MCF 10A (cell line): ENCODE measurements around the gene CALML3. TPM values are rescaled to one million over a fixed set of nuclear protein-coding genes. Genes with fewer than 3 reads are reported as not detected.

Source experiments
- BruUV-seq: library from RNA; stranded (reverse); fragments of 400-500 nt; replicated peaks from 2 replicates; lab custom pipeline; 2021; lab: Mats Ljungman, UMichigan
- CTCF ChIA-PET: fragments of 300-600 bp; sonication (Branson Sonifier 250); formaldehyde crosslinking; extraction: SDS; loops from one replicate; lab custom pipeline; 2021; ENCODE audit warnings: antibody characterized with exemption, inconsistent platforms; lab: Yijun Ruan, JAX
- POLR2A ChIA-PET: fragments of 300-600, 350-650 bp; sonication (Branson Sonifier 250); formaldehyde crosslinking; extraction: SDS; loops from one replicate; lab custom pipeline; 2020; ENCODE audit warnings: antibody characterized with exemption, inconsistent platforms; lab: Yijun Ruan, JAX
- DNase-seq: peaks from one replicate; pipeline ENCODE4 v3.0.0-alpha.2; 2018; ENCODE audit not compliant: unreplicated experiment
- H3K27ac Mint-ChIP-seq: one replicate; pipeline ENCODE4 v1.8.0; 2022; ENCODE audit warnings: mild to moderate bottlenecking, low read depth, mixed read lengths; ENCODE audit not compliant: unreplicated experiment
- H3K27me3 Mint-ChIP-seq: one replicate; pipeline ENCODE4 v1.8.0; 2022; ENCODE audit warnings: mixed read lengths; ENCODE audit not compliant: insufficient read depth, unreplicated experiment
- H3K36me3 Mint-ChIP-seq: one replicate; pipeline ENCODE4 v1.8.0; 2022; ENCODE audit warnings: mild to moderate bottlenecking, moderate library complexity, mixed read lengths; ENCODE audit not compliant: insufficient read depth, unreplicated experiment
- H3K4me1 Mint-ChIP-seq: one replicate; pipeline ENCODE4 v1.8.0; 2022; ENCODE audit warnings: mixed read lengths; ENCODE audit not compliant: insufficient read depth, unreplicated experiment
- H3K4me3 Mint-ChIP-seq: one replicate; pipeline ENCODE4 v1.8.0; 2022; ENCODE audit warnings: mild to moderate bottlenecking, moderate library complexity, mixed read lengths; ENCODE audit not compliant: unreplicated experiment
- H3K9me3 Mint-ChIP-seq: one replicate; pipeline ENCODE4 v1.8.0; 2022; ENCODE audit warnings: mixed read lengths; ENCODE audit not compliant: unreplicated experiment
- intact Hi-C: fragments of 100-400 bp; cut with micrococcal nuclease; formaldehyde crosslinking; loops from 2 replicates; pipeline ENCODE4 v1.14.1; 2022
- total RNA-seq: library from RNA; stranded (reverse); gene quantifications from 2 replicates; pipeline ENCODE4 v1.2.3, GENCODE V29; 2022
- TF ChIP-seq, protein P1 (sequence below): fragments of 200-600 bp; IDR thresholded peaks from one replicate; pipeline ENCODE4 v1.8.0; 2022; ENCODE audit warnings: antibody characterized with exemption, mild to moderate bottlenecking; ENCODE audit not compliant: unreplicated experiment

Gene CALML3
- total RNA-seq, 1 experiment from 2014 or later: 0.75 TPM

DNA sequence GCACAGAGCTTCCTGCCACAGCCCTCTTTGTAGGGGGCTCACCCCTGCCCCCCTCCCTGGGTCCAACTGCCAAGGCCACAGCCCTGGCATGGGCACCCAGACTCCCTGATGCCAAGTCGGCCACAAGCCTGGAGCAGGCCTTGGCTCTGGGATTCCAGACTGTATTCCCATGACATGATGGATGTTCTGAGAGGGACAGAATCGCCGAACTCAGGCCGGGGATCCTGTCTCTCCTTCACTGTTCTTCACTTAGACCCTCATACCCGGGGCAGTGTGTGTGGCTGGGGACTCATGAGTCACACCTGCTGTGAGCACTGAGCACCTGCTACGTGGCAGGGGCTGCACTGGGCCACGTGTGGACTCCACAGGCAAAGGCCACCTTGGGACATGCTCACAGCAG lies 33.3 kb upstream of the CALML3 start:
- no peak for DNase-seq
- intact Hi-C loops: no loop called here
- Mint-ChIP-seq H3K4me1 (peaks cover 14% of the 10 kb centered on the region), H3K27me3 (no peaks in the 10 kb centered on the region), H3K27ac (no peak overlapping the region), H3K4me3 (no peak overlapping the region), H3K9me3 (no peaks in the 10 kb centered on the region), H3K36me3 (peaks cover 9% of the 10 kb centered on the region)
- TF ChIP-seq, protein P1, sequence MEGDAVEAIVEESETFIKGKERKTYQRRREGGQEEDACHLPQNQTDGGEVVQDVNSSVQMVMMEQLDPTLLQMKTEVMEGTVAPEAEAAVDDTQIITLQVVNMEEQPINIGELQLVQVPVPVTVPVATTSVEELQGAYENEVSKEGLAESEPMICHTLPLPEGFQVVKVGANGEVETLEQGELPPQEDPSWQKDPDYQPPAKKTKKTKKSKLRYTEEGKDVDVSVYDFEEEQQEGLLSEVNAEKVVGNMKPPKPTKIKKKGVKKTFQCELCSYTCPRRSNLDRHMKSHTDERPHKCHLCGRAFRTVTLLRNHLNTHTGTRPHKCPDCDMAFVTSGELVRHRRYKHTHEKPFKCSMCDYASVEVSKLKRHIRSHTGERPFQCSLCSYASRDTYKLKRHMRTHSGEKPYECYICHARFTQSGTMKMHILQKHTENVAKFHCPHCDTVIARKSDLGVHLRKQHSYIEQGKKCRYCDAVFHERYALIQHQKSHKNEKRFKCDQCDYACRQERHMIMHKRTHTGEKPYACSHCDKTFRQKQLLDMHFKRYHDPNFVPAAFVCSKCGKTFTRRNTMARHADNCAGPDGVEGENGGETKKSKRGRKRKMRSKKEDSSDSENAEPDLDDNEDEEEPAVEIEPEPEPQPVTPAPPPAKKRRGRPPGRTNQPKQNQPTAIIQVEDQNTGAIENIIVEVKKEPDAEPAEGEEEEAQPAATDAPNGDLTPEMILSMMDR: no peak
- ChIA-PET POLR2A (interaction anchor here (3.6 kb wide), 1 partner anchor 118 kb away, joined by 14 read pairs; no protein-coding TSS in a partner anchor), CTCF (no interaction called here)
- BruUV-seq: no TSS peak

DNA sequence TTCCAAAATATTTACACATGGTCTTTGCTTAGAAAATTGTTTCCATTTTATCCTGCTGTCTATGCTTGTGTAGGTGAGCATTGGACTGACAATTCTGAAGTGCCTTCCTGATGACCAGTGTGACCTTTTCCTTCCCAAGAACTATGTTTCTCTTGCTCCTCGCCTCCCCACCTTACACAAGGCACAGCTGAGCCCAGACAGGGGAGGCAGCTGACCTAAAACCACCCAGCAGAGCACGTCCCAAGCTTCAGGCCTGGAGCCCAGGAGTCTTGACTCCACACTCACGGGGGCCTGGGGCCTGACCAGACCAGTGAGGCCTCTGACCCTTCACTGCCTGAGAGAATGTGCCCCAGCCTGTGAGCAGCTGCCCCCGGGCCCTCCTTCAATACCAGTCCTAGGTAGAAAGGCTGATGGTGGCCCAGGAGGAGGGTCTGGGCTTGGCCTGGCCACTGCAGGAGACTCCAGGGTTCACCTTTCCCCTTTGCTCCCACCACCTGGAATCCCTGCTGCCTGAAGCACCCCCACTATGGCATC lies 32.4 kb upstream of the CALML3 start:
- intact Hi-C loops: no loop called here
- CTCF ChIA-PET: interaction anchor here (0.6 to 1.0 kb wide), 2 partner anchors 130 to 618 kb away, joined by 3 to 4 read pairs; no protein-coding TSS in a partner anchor
- H3K4me1 Mint-ChIP-seq: peaks cover 14% of the 10 kb centered on the region
- H3K27ac Mint-ChIP-seq: no peak overlapping the region
- no peaks in the 10 kb centered on the region for H3K27me3 Mint-ChIP-seq
- BruUV-seq: no TSS peak
- DNase-seq: no peak
- POLR2A ChIA-PET: no interaction called here
- TF ChIP-seq, protein P1: no peak
- no peak overlapping the region for H3K4me3 Mint-ChIP-seq
- no peaks in the 10 kb centered on the region for H3K9me3 Mint-ChIP-seq
- peaks cover 9% of the 10 kb centered on the region for H3K36me3 Mint-ChIP-seq

DNA sequence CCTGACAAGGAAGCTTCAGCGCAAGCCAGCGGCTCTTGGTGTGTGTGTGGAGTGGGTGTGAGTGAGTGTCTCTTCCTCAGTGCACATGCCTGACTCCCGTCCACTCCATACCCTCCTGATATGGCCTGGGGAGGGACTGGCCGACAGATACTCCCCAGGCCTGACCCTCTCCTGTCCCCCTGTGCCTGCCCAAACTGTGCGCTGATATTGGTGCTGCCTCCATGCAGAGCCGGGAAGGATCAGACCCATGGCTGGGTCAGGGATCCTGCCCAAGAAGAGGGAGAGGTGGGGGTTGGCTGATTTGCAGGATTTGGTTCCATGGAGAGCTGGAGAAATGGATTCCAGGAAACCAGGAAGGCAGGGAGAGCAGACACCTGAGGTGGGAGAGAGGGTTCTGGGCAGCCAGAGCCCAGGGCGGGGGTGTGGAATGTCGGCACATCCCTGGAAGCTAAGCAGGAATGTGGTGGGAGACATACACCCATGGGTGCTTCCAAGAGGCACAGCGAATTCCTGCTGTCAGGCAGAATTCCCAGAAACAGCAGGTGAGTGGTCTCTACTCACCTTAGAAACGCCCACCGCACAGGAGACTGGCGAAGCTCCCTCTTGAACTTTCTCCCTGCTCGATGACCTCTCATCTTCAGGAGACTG lies 31.7 kb upstream of the CALML3 start:
- no peak overlapping the region for H3K4me3 Mint-ChIP-seq
- no peak for DNase-seq
- no peaks in the 10 kb centered on the region for H3K27me3 Mint-ChIP-seq
- peaks cover 7% of the 10 kb centered on the region for H3K36me3 Mint-ChIP-seq
- BruUV-seq: no TSS peak
- intact Hi-C loops: no loop called here
- H3K27ac Mint-ChIP-seq: no peak overlapping the region
- CTCF ChIA-PET: interaction anchor here (1.0 kb wide), 1 partner anchor 129 kb away, joined by 4 read pairs; no protein-coding TSS in a partner anchor
- TF ChIP-seq, protein P1: no peak
- POLR2A ChIA-PET: no interaction called here
- no peaks in the 10 kb centered on the region for H3K9me3 Mint-ChIP-seq
- peaks cover 13% of the 10 kb centered on the region for H3K4me1 Mint-ChIP-seq

DNA sequence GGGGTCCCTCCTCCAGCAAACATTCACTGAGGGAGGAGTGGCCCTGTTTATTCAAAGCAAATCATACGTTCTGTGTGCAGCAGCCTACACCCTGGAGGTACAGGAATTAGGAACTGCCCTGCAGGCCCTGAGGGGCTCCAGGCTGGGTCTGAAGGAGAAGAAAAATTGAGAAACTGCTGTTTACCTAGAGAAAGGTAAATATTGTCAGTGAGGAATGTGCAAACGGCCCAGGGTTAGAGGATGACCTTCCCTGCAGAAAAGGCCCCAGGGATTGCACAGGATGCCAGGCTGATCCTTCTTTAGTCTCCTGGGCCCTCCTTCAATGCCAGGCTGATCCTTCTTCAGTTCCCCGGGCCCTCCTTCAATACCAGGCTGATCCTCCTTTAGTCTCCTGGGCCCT lies 31.1 kb upstream of the CALML3 start:
- Mint-ChIP-seq H3K36me3 (peaks cover under 1% of the 10 kb centered on the region), H3K4me1 (peaks cover 7% of the 10 kb centered on the region), H3K4me3 (no peak overlapping the region), H3K27ac (no peak overlapping the region), H3K27me3 (no peaks in the 10 kb centered on the region), H3K9me3 (no peaks in the 10 kb centered on the region)
- TF ChIP-seq, protein P1: no peak
- ChIA-PET POLR2A (no interaction called here), CTCF (no interaction called here)
- intact Hi-C loops: no loop called here
- BruUV-seq: no TSS peak
- DNase-seq: no peak
